Suprapubic skin (tissue), 3 donors: ENCODE measurements around the gene TBC1D5.

Experiments used
- POLR2A ChIP-seq, 2 donors: fragments of 450-650 bp; IDR thresholded peaks; one replicate each; pipeline ENCODE4 v1.6.1; 2017; ENCODE audit warnings: antibody characterized with exemption in 2 of 2, mild to moderate bottlenecking in 2 of 2, moderate library complexity in 2 of 2
- TF ChIP-seq, protein P1 (sequence below), 2 donors: fragments of 200-600 bp in 1 of 2; fragments of 450-650 bp in 1 of 2; sonication (generic) in 1 of 2; IDR thresholded peaks; one replicate each; pipeline ENCODE4 v1.5.1; 2016 to 2019; ENCODE audit warnings: antibody characterized with exemption in 2 of 2, mild to moderate bottlenecking in 1 of 2, moderate library complexity in 1 of 2

DNA sequence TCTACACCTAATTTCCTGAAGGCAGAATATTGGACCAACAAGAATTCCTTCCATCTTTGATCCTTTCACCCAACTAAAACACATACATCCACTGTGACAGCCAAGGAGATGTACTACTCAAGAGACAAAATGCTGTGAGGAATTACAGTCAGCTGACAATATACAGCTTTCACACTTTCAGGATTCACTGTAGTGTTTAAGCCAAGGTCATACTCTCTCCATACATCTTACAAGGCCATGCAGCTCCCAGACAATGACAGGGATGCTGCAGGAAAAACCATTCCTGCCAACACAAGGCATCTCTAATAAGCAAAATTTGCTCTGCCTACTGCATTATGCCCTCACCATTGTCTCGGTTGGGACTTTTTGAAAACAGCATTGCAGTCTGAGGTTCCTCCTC lies 170.7 kb downstream of the TBC1D5 start:
- TF ChIP-seq, protein P1, sequence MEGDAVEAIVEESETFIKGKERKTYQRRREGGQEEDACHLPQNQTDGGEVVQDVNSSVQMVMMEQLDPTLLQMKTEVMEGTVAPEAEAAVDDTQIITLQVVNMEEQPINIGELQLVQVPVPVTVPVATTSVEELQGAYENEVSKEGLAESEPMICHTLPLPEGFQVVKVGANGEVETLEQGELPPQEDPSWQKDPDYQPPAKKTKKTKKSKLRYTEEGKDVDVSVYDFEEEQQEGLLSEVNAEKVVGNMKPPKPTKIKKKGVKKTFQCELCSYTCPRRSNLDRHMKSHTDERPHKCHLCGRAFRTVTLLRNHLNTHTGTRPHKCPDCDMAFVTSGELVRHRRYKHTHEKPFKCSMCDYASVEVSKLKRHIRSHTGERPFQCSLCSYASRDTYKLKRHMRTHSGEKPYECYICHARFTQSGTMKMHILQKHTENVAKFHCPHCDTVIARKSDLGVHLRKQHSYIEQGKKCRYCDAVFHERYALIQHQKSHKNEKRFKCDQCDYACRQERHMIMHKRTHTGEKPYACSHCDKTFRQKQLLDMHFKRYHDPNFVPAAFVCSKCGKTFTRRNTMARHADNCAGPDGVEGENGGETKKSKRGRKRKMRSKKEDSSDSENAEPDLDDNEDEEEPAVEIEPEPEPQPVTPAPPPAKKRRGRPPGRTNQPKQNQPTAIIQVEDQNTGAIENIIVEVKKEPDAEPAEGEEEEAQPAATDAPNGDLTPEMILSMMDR (IDR thresholded peaks at IDR 0.05): no peak
- TF ChIP-seq POLR2A (IDR thresholded peaks at IDR 0.05): no peak
